Endothelial cell of umbilical vein (primary cell): ENCODE data around the gene DIAPH3. TPM values are rescaled to one million over a fixed set of nuclear protein-coding genes. Genes with fewer than 3 reads are reported as not detected.

ENCODE experiments used
- BruUV-seq: library from RNA; stranded (reverse); fragments of 400-500 nt; replicated peaks from 2 replicates; lab custom pipeline; 2021; lab: Mats Ljungman, UMichigan
- CTCF ChIA-PET: fragments of 300-600, 350-600 bp; sonication (Branson Sonifier 250); formaldehyde crosslinking; loops from one replicate; lab custom pipeline; 2021; ENCODE audit warnings: antibody characterized with exemption, inconsistent platforms; lab: Charles Lee
- POLR2A ChIA-PET: fragments of 300-600, 350-600 bp; sonication (Branson Sonifier 250); formaldehyde crosslinking; loops from one replicate; lab custom pipeline; 2021; ENCODE audit warnings: antibody characterized with exemption, inconsistent platforms; lab: Charles Lee
- DNase-seq: peaks from one replicate; pipeline ENCODE4 v3.0.0-alpha.2; 2011; ENCODE audit warnings: low read depth, low spot score
- FAIRE-seq: peaks from 2 replicates; lab custom pipeline; 2011; peaks lifted over from hg19 to GRCh38; lab: Jason Lieb, UNC
- H2AFZ ChIP-seq: 2 replicates; pipeline ENCODE4 v1.6.0; 2012; ENCODE audit warnings: low read depth, low read length, control low read depth, inconsistent platforms
- H3K27ac ChIP-seq: 2 replicates; pipeline ENCODE4 v1.5.1; 2011; ENCODE audit warnings: low read depth, mild to moderate bottlenecking, control low read depth, low read length, moderate library complexity; ENCODE audit not compliant: insufficient read depth
- H3K27me3 ChIP-seq, 2 experiments: 2 replicates each; pipeline versions ENCODE4 v1.6.0 to v1.6.1; 2011; ENCODE audit warnings: low read length in 2 of 2, mixed read lengths in 1 of 2; ENCODE audit not compliant: control insufficient read depth in 2 of 2, insufficient read depth in 2 of 2
- H3K36me3 ChIP-seq, 2 experiments: 2 replicates in 1 of 2; 3 replicates in 1 of 2; pipeline ENCODE4 v1.5.1; 2011; ENCODE audit warnings: low read length in 2 of 2, mild to moderate bottlenecking in 1 of 2, moderate library complexity in 1 of 2; ENCODE audit not compliant: control insufficient read depth in 2 of 2, insufficient read depth in 2 of 2; ENCODE audit errors: extremely low read depth in 1 of 2
- H3K4me1 ChIP-seq: 3 replicates; pipeline ENCODE4 v1.5.1; 2011; ENCODE audit warnings: mild to moderate bottlenecking, low read length; ENCODE audit not compliant: control insufficient read depth, insufficient read depth; ENCODE audit errors: extremely low read depth
- H3K4me2 ChIP-seq: 2 replicates; pipeline ENCODE4 v1.6.1; 2011; ENCODE audit warnings: low read length, control low read depth, mixed read lengths; ENCODE audit not compliant: insufficient read depth
- H3K4me3 ChIP-seq, 3 experiments: fragments of 200-600 bp in 1 of 3; sonication (generic), shearing (Covaris generic) in 1 of 3; replicated peaks in 1 of 3; 2 replicates each; pipeline ENCODE4 v1.5.1; 2011 to 2016; ENCODE audit warnings: control low read depth in 3 of 3, low read length in 3 of 3, mild to moderate bottlenecking in 2 of 3, inconsistent platforms in 1 of 3, low read depth in 1 of 3, moderate library complexity in 1 of 3; ENCODE audit not compliant: insufficient read depth in 1 of 3
- H3K79me2 ChIP-seq: 2 replicates; pipeline ENCODE4 v1.6.0; 2012; ENCODE audit warnings: low read length, inconsistent platforms; ENCODE audit not compliant: control insufficient read depth, insufficient read depth
- H3K9ac ChIP-seq: replicated peaks from 2 replicates; pipeline ENCODE3; 2011; ENCODE audit warnings: low read length, control low read depth; ENCODE audit not compliant: insufficient read depth; ENCODE audit errors: extremely low read depth
- H3K9me1 ChIP-seq: replicated peaks from 3 replicates; pipeline ENCODE4 v1.6.0; 2011; ENCODE audit warnings: mild to moderate bottlenecking, low read length; ENCODE audit not compliant: control insufficient read depth, insufficient read depth; ENCODE audit errors: extremely low read depth
- H3K9me3 ChIP-seq: replicated peaks from 2 replicates; pipeline ENCODE4 v1.5.1; 2012; ENCODE audit warnings: low read length, inconsistent platforms; ENCODE audit not compliant: control insufficient read depth, insufficient read depth
- H4K20me1 ChIP-seq: replicated peaks from 2 replicates; pipeline ENCODE3; 2011; ENCODE audit warnings: mild to moderate bottlenecking, low read length; ENCODE audit not compliant: control insufficient read depth, insufficient read depth; ENCODE audit errors: extremely low read depth
- CTCF ChIP-seq, 2 donors: IDR thresholded peaks; 1 replicate in 1 of 2; 2 replicates in 1 of 2; pipeline ENCODE4 v1.5.1; 2011; ENCODE audit warnings: low read length in 2 of 2, mild to moderate bottlenecking in 2 of 2, moderate library complexity in 2 of 2, control low read depth in 1 of 2, inconsistent platforms in 1 of 2, low read depth in 1 of 2; ENCODE audit not compliant: insufficient read depth in 1 of 2; ENCODE audit errors: extremely low read depth in 1 of 2
- EZH2 ChIP-seq: IDR thresholded peaks from 2 replicates; pipeline ENCODE4 v1.6.1; 2012; ENCODE audit warnings: borderline replicate concordance, low read depth, mild to moderate bottlenecking, moderate library complexity, low read length, inconsistent platforms; ENCODE audit not compliant: severe bottlenecking
- FOS ChIP-seq: IDR thresholded peaks from 2 replicates; pipeline ENCODE4 v1.6.1; 2011; ENCODE audit warnings: mild to moderate bottlenecking, low read length, moderate library complexity, borderline replicate concordance; ENCODE audit not compliant: insufficient read depth
- GATA2 ChIP-seq: IDR thresholded peaks from 2 replicates; pipeline ENCODE4 v1.7.0; 2011; ENCODE audit warnings: low read depth, mild to moderate bottlenecking, moderate library complexity, mixed read lengths, low read length; ENCODE audit not compliant: insufficient read length, insufficient read depth
- JUN ChIP-seq: IDR thresholded peaks from 2 replicates; pipeline ENCODE4 v1.6.1; 2011; ENCODE audit warnings: borderline replicate concordance, low read depth; ENCODE audit not compliant: insufficient read length, insufficient read depth
- MYC ChIP-seq: IDR thresholded peaks from one replicate; pipeline ENCODE4 v1.6.1; 2011; ENCODE audit warnings: mild to moderate bottlenecking, low read depth, low read length
- POLR2A ChIP-seq: IDR thresholded peaks from 2 replicates; pipeline ENCODE4 v1.6.1; 2012; ENCODE audit warnings: low read depth, mild to moderate bottlenecking, control low read depth, low read length
- POLR2AphosphoS5 ChIP-seq: IDR thresholded peaks from 2 replicates; pipeline ENCODE4 v1.6.1; 2012; ENCODE audit warnings: low read depth, mild to moderate bottlenecking, control low read depth, low read length, moderate library complexity; ENCODE audit not compliant: insufficient read depth
- dilution Hi-C: fragments of 300-500 bp; cut with MboI; formaldehyde crosslinking; loops from one replicate; pipeline ENCODE4 v1.15.0; 2019; ENCODE audit warnings: low sequenced_read_pairs; ENCODE audit not compliant: extremely low pct_ligation_motif_present
- intact Hi-C: fragments of 100-400 bp; cut with micrococcal nuclease; formaldehyde crosslinking; loops from one replicate; pipeline ENCODE4 v1.10.0; 2022
- polyA plus RNA-seq, 4 experiments: library from polyadenylated mRNA; depleted of rRNA in 3 of 4; stranded (reverse) in 3 of 4; unstranded in 1 of 4; fragments of >200 nt; gene quantifications; 2 replicates each; pipeline versions ENCODE4 v1.2.1 to v1.2.3, GENCODE V29; 2011 to 2012; ENCODE audit warnings: missing spikeins in 1 of 4
- total RNA-seq: library from RNA; stranded (reverse); gene quantifications from 2 replicates; pipeline ENCODE4 v1.2.3, GENCODE V29; 2021
- TF ChIP-seq, protein P1 (sequence below): IDR thresholded peaks from 2 replicates; pipeline ENCODE4 v1.6.1; 2011; ENCODE audit not compliant: insufficient read depth, insufficient read length

DIAPH3 gene
- total and polyA plus RNA-seq, 2 donors (not counting 3 experiments of a cell fraction or from before 2014, with no cell fraction given) = 9.9 to 44.0 TPM

DNA sequence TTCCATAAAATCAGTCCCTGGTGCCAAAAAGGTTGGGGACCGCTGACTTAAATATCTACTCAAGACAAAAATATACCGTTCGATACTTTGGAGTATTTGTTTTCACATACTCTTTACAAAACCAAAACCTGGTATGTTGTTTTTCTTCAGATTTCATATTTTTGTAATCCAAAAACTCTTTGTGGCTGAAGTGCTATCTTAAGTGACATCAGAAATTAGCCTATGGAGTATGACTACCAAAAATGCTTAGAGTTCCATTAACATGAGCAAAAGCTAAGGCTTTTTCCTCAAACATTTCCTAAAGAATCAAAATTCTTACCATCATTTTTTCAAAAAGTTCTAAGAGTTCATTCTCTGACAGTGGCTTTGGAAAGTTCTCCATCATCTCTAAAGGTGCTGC lies 52.0 kb downstream of the DIAPH3 start:
- Histone ChIP-seq H3K27me3 (no peaks in the 10 kb centered on the region), H3K9me3 (peaks cover 3% of the 10 kb centered on the region), H3K4me3 (no peak overlapping the region), H3K9ac (no peak overlapping the region), H3K9me1 (no peaks in the 10 kb centered on the region), H4K20me1 (no peaks in the 10 kb centered on the region), H3K4me2 (no peak overlapping the region), H3K79me2 (peaks cover 32% of the 10 kb centered on the region), H3K36me3 (peaks cover 0 to 4% of the 10 kb centered on the region in 2 experiments), H3K27ac (no peak overlapping the region), H2AFZ (no peak overlapping the region), H3K4me1 (no peaks in the 10 kb centered on the region)
- POLR2A ChIA-PET = no interaction called here
- intact Hi-C loops = no loop called here
- CTCF ChIA-PET = interaction anchor here (1.3 kb wide), 1 partner anchor 10 kb away, joined by 4 read pairs; no protein-coding TSS in a partner anchor
- no peak for FAIRE-seq
- dilution Hi-C loops = no loop called here
- no peak for DNase-seq
- TF ChIP-seq POLR2AphosphoS5 (no peak), EZH2 (no peak), FOS (no peak), GATA2 (no peak), JUN (no peak), MYC (no peak), CTCF (IDR thresholded peaks at IDR 0.05; ENCODE audit: extremely low read depth in 1 of 2, insufficient read depth in 1 of 2, low read depth in 1 of 2, low read length in 2 of 2) (no peak), POLR2A (no peak)
- TF ChIP-seq, protein P1, sequence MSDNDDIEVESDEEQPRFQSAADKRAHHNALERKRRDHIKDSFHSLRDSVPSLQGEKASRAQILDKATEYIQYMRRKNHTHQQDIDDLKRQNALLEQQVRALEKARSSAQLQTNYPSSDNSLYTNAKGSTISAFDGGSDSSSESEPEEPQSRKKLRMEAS = no peak
- no TSS peak for BruUV-seq
